ENCODE measurements around the gene MAPK8IP2. TPM values are rescaled to one million over a fixed set of nuclear protein-coding genes. Genes with fewer than 3 reads are reported as not detected.

Gene MAPK8IP2
- total and polyA plus RNA-seq, 2 of the 13 experiments (the other 11 are each of a cell fraction or from before 2014, with no cell fraction given), result 1.3 to 2.6 TPM

- TF ChIP-seq FUBP1 (CRISPR knock-in tag; IDR thresholded peaks at IDR 0.05; ENCODE audit: borderline replicate concordance) (no peak), ZNF891 (CRISPR knock-in tag; IDR thresholded peaks at IDR 0.05) (no peak), MIER3 (CRISPR knock-in tag; IDR thresholded peaks at IDR 0.05; ENCODE audit: borderline replicate concordance) (no peak; the same call in 1 of the 2 replicates), GMEB1 (CRISPR knock-in tag; IDR thresholded peaks at IDR 0.05; ENCODE audit: borderline replicate concordance) (no peak), MEIS2 (CRISPR knock-in tag; IDR thresholded peaks at IDR 0.05) (no peak), ZNF674 (CRISPR knock-in tag; IDR thresholded peaks at IDR 0.05; ENCODE audit: low read depth) (no peak), ATF4 (CRISPR knock-in tag; IDR thresholded peaks at IDR 0.05) (no peak), ZIK1 (CRISPR knock-in tag; IDR thresholded peaks at IDR 0.05; ENCODE audit: borderline replicate concordance, low read depth) (no peak), ZNF776 (CRISPR knock-in tag; IDR thresholded peaks at IDR 0.05) (no peak), SP5 (CRISPR knock-in tag; IDR thresholded peaks at IDR 0.05; ENCODE audit: borderline replicate concordance, low read depth) (no peak), ZBTB14 (CRISPR knock-in tag; IDR thresholded peaks at IDR 0.05) (no peak), NBN (conservative IDR thresholded peaks at IDR 0.05) (no peak), ZC3H13 (CRISPR knock-in tag; IDR thresholded peaks at IDR 0.05) (peak; percentile 79), ZNF484 (CRISPR knock-in tag; IDR thresholded peaks at IDR 0.05; ENCODE audit: borderline replicate concordance, low read depth) (no peak), HIC2 (CRISPR knock-in tag; IDR thresholded peaks at IDR 0.05; ENCODE audit: low read depth) (peak; percentile 65; the same call in 1 of the 2 replicates), ZFP36L1 (CRISPR knock-in tag; IDR thresholded peaks at IDR 0.05) (no peak), ZNF280B (CRISPR knock-in tag; IDR thresholded peaks at IDR 0.05; ENCODE audit: borderline replicate concordance) (0 out of 2 replicates have a peak, but pooled peaks have one; percentile 18), ZBTB1 (CRISPR knock-in tag; IDR thresholded peaks at IDR 0.05; ENCODE audit: borderline replicate concordance) (no peak), SRSF4 (IDR thresholded peaks at IDR 0.05; ENCODE audit: low read depth, low read length, poor library complexity, severe bottlenecking) (no peak), ZNF143 (CRISPR knock-in tag; IDR thresholded peaks at IDR 0.05) (no peak)
These were observed 22.2 kb downstream of the MAPK8IP2 start (continued) for GRCh38 chr22:50622723-50623327.
